WTC11 (cell line): Measurements from ENCODE around the gene NCS1. TPM values are rescaled to one million over a fixed set of nuclear protein-coding genes. Genes with fewer than 3 reads are reported as not detected.

Experiments
- ATAC-seq: fragments of 200-7000 bp; cut with Tn5 transposase; 2 replicates; pipeline ENCODE4 v1.10.0; 2021; ENCODE audit warnings: mild to moderate bottlenecking, moderate library complexity
- CTCF ChIA-PET: fragments of 300-600 bp; sonication (Branson Sonifier 250); formaldehyde crosslinking; loops from one replicate; lab custom pipeline; 2021; ENCODE audit warnings: antibody characterized with exemption; lab: Charles Lee
- POLR2A ChIA-PET: fragments of 350-600 bp; sonication (Branson Sonifier 250); formaldehyde crosslinking; loops from one replicate; lab custom pipeline; 2021; ENCODE audit warnings: antibody characterized with exemption; lab: Charles Lee
- DNase-seq: peaks from one replicate; pipeline ENCODE4 v3.0.0; 2021; ENCODE audit warnings: low spot score
- H3K27ac Mint-ChIP-seq: 2 replicates; pipeline ENCODE4 v1.8.0; 2021; ENCODE audit warnings: mixed read lengths
- H3K27me3 Mint-ChIP-seq: 2 replicates; pipeline ENCODE4 v1.8.0; 2021; ENCODE audit warnings: low read depth, mild to moderate bottlenecking, moderate library complexity, mixed read lengths
- H3K36me3 Mint-ChIP-seq: 2 replicates; pipeline ENCODE4 v1.8.0; 2021; ENCODE audit warnings: mixed read lengths
- H3K4me1 Mint-ChIP-seq: 2 replicates; pipeline ENCODE4 v1.8.0; 2022; ENCODE audit warnings: mixed read lengths
- H3K4me3 Mint-ChIP-seq: 2 replicates; pipeline ENCODE4 v1.8.0; 2021; ENCODE audit warnings: mild to moderate bottlenecking, moderate library complexity, mixed read lengths
- H3K9me3 Mint-ChIP-seq: 2 replicates; pipeline ENCODE4 v1.8.0; 2021; ENCODE audit warnings: mixed read lengths
- AR ChIP-seq: fragments of 250-450 bp; sonication (Bioruptor Pico); IDR thresholded peaks from 2 replicates; pipeline ENCODE4 v1.9.0; 2021; ENCODE audit warnings: mild to moderate bottlenecking
- ARID4B ChIP-seq: sonication (generic); formaldehyde crosslinking; IDR thresholded peaks from 2 replicates; pipeline ENCODE4 v1.8.0; 2023; ENCODE audit warnings: missing genetic modification reagents, mild to moderate bottlenecking, borderline replicate concordance
- CBFB ChIP-seq: sonication (generic); formaldehyde crosslinking; IDR thresholded peaks from 2 replicates; pipeline ENCODE4 v1.8.1; 2022; ENCODE audit warnings: mild to moderate bottlenecking, low read depth, missing genetic modification reagents
- ELF4 ChIP-seq: sonication (generic); formaldehyde crosslinking; IDR thresholded peaks from 2 replicates; pipeline ENCODE4 v1.8.1; 2022; ENCODE audit warnings: low read depth, mild to moderate bottlenecking, moderate library complexity, missing genetic modification reagents
- FOXJ3 ChIP-seq: sonication (generic); formaldehyde crosslinking; IDR thresholded peaks from 2 replicates; pipeline ENCODE4 v1.9.0; 2021; ENCODE audit warnings: missing genetic modification reagents, mild to moderate bottlenecking, borderline replicate concordance
- FOXP1 ChIP-seq: sonication (generic); formaldehyde crosslinking; IDR thresholded peaks from 2 replicates; pipeline ENCODE4 v1.8.0; 2022; ENCODE audit warnings: missing genetic modification reagents, mild to moderate bottlenecking, moderate library complexity, borderline replicate concordance
- GRHL2 ChIP-seq: fragments of 250-450 bp; sonication (Bioruptor Pico); IDR thresholded peaks from 2 replicates; pipeline ENCODE4 v1.8.0; 2022; ENCODE audit warnings: mild to moderate bottlenecking, moderate library complexity; ENCODE audit not compliant: insufficient replicate concordance, severe bottlenecking
- HMGA2 ChIP-seq: fragments of 250-450 bp; sonication (Bioruptor Pico); IDR thresholded peaks from 2 replicates; pipeline ENCODE4 v1.4.0; 2021; ENCODE audit warnings: mild to moderate bottlenecking, moderate library complexity
- KAT7 ChIP-seq: sonication (generic); formaldehyde crosslinking; IDR thresholded peaks from 2 replicates; pipeline ENCODE4 v1.8.1; 2023; ENCODE audit warnings: missing genetic modification reagents, mild to moderate bottlenecking, borderline replicate concordance
- RORB ChIP-seq: fragments of 250-450 bp; sonication (Bioruptor Pico); IDR thresholded peaks from 2 replicates; pipeline ENCODE4 v1.9.0; 2021; ENCODE audit warnings: mild to moderate bottlenecking
- SMAD4 ChIP-seq: sonication (generic); formaldehyde crosslinking; IDR thresholded peaks from 2 replicates; pipeline ENCODE4 v1.8.0; 2022; ENCODE audit warnings: mild to moderate bottlenecking, missing genetic modification reagents
- SP1 ChIP-seq: sonication (generic); formaldehyde crosslinking; conservative IDR thresholded peaks from 2 replicates; pipeline ENCODE4 v1.8.1; 2022; ENCODE audit warnings: missing genetic modification reagents
- TCF7 ChIP-seq: sonication (generic); formaldehyde crosslinking; IDR thresholded peaks from 2 replicates; pipeline ENCODE4 v1.8.0; 2022; ENCODE audit warnings: mild to moderate bottlenecking, low read depth, missing genetic modification reagents, moderate library complexity
- TEAD4 ChIP-seq: sonication (generic); formaldehyde crosslinking; IDR thresholded peaks from 2 replicates; pipeline ENCODE4 v1.8.0; 2022; ENCODE audit warnings: mild to moderate bottlenecking, missing genetic modification reagents
- ZBTB21 ChIP-seq: sonication (generic); formaldehyde crosslinking; IDR thresholded peaks from 2 replicates; pipeline ENCODE4 v1.8.1; 2023; ENCODE audit warnings: mild to moderate bottlenecking, missing genetic modification reagents, borderline replicate concordance
- ZNF396 ChIP-seq: fragments of 250-450 bp; sonication (Bioruptor Pico); IDR thresholded peaks from 2 replicates; pipeline ENCODE4 v1.8.0; 2021; ENCODE audit warnings: mild to moderate bottlenecking, moderate library complexity, borderline replicate concordance
- ZNF416 ChIP-seq: fragments of 250-450 bp; sonication (Bioruptor Pico); IDR thresholded peaks from 2 replicates; pipeline ENCODE4 v1.9.0; 2021; ENCODE audit warnings: mild to moderate bottlenecking, inconsistent platforms
- ZNF423 ChIP-seq: fragments of 250-450 bp; sonication (Bioruptor Pico); IDR thresholded peaks from 2 replicates; pipeline ENCODE4 v2.1.2; 2022; ENCODE audit warnings: mild to moderate bottlenecking, moderate library complexity
- ZNF425 ChIP-seq: fragments of 250-450 bp; sonication (Bioruptor Pico); conservative IDR thresholded peaks from 2 replicates; pipeline ENCODE4 v1.9.0; 2021; ENCODE audit warnings: mild to moderate bottlenecking
- total RNA-seq: library from RNA; stranded (reverse); gene quantifications from 3 replicates; pipeline ENCODE4 v1.2.3, GENCODE V29; 2021
- TF ChIP-seq, protein P1 (sequence below): sonication (generic); formaldehyde crosslinking; conservative IDR thresholded peaks from 2 replicates; pipeline ENCODE4 v1.8.1; 2022; ENCODE audit warnings: mild to moderate bottlenecking, missing genetic modification reagents
- TF ChIP-seq, protein P2 (sequence below): sonication (generic); formaldehyde crosslinking; IDR thresholded peaks from 2 replicates; pipeline ENCODE4 v1.8.0; 2023; ENCODE audit warnings: missing genetic modification reagents

Gene NCS1
- total RNA-seq, 1 experiment from 2014 or later = 32.4 TPM

DNA sequence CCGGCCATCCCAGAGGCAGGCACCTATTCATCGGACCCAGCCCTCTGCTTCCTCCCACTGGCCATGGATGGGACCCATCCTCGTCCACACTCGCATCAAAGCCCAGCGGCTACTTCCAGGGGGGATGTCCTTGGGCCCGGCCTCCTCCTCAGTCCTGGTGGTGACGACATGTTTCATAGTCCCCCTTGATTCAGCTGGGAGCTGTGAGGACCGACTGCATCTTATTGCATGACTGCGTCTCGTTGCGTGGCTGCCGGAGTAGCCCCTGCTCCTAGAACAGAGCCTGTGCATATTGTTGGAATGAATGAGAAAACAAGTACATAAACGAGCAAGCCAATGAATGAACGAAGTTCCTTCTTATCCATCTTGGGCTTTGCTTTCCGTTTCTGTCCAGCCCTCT lies 12.8 kb downstream of the NCS1 start:
- ATAC-seq = no peak
- no peaks in the 10 kb centered on the region for H3K27me3 Mint-ChIP-seq
- POLR2A ChIA-PET = no interaction called here
- TF ChIP-seq ZBTB21 (no peak), ARID4B (CRISPR knock-in tag) (no peak), FOXJ3 (CRISPR knock-in tag) (no peak), GRHL2 (no peak), TEAD4 (no peak), ELF4 (CRISPR knock-in tag) (no peak), ZNF423 (CRISPR knock-in tag) (no peak), ZNF416 (CRISPR knock-in tag) (no peak), SP1 (no peak)
- TF ChIP-seq, protein P1, sequence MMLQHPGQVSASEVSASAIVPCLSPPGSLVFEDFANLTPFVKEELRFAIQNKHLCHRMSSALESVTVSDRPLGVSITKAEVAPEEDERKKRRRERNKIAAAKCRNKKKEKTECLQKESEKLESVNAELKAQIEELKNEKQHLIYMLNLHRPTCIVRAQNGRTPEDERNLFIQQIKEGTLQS (CRISPR knock-in tag) = no peak
- TF ChIP-seq, all 79 proteins: peak for 0
- Mint-ChIP-seq H3K4me3 (no peak overlapping the region), H3K9me3 (no peaks in the 10 kb centered on the region), H3K36me3 (no peaks in the 10 kb centered on the region), H3K27ac (peak overlapping the region; percentile 69; the same call in 1 of the 2 replicates), H3K4me1 (peaks cover 31% of the 10 kb centered on the region)
- CTCF ChIA-PET = interaction anchor here (0.9 to 3.2 kb wide), 6 partner anchors 9 to 75 kb away, joined by 4 to 17 read pairs (median 4); no protein-coding TSS in a partner anchor
- DNase-seq = no peak

DNA sequence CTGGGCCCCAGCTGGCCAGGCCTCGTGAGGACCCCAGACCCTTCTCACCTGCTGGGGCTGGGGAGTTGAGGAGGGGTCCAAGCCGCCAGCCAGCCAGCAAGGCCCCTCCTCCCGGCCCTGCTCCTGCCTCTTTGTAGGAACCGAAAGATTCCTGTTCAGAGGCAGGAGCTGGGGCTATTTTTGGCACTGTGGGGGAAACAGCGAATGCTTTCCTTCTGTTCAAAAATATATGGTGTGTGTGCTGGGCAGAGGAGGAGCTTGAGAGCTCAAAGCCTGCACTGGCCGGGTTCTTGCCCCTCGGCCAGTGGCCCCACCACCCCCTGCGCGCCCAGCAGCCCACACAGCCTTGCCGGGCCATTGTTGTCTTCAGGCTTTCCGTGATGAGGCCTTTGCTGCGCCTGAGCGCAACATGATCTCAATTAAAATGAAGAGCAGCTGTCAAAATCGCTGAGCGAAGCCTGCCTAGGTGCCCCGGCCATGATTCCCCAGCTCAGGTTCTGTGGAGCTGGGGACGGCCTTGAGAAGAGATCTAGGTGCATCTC lies 13.4 kb downstream of the NCS1 start:
- TF ChIP-seq RORB (CRISPR knock-in tag) (no peak), HMGA2 (CRISPR knock-in tag) (peak; percentile 10; the same call in 1 of the 2 replicates), KAT7 (CRISPR knock-in tag) (no peak)
- no peaks in the 10 kb centered on the region for H3K9me3 Mint-ChIP-seq
- ChIA-PET POLR2A (no interaction called here), CTCF (interaction anchor here (0.9 to 3.2 kb wide), 7 partner anchors 9 to 76 kb away, joined by 4 to 17 read pairs (median 4); no protein-coding TSS in a partner anchor)
- DNase-seq (no peak), ATAC-seq (no peak)
- peaks cover 31% of the 10 kb centered on the region for H3K4me1 Mint-ChIP-seq
- H3K27me3 Mint-ChIP-seq = no peaks in the 10 kb centered on the region
- H3K27ac Mint-ChIP-seq = peak overlapping the region; percentile 52
- no peak overlapping the region for H3K4me3 Mint-ChIP-seq
- no peaks in the 10 kb centered on the region for H3K36me3 Mint-ChIP-seq

GRCh38 chr9:130186051-130186450 lies 13.8 kb downstream of the NCS1 start:
- Mint-ChIP-seq H3K4me1 (peaks cover 31% of the 10 kb centered on the region), H3K4me3 (no peak overlapping the region), H3K9me3 (no peaks in the 10 kb centered on the region), H3K36me3 (no peaks in the 10 kb centered on the region), H3K27ac (peak overlapping the region; percentile 52), H3K27me3 (no peaks in the 10 kb centered on the region)
- DNase-seq = no peak
- ATAC-seq = no peak
- ChIA-PET POLR2A (no interaction called here), CTCF (interaction anchor here (0.7 to 3.2 kb wide), 8 partner anchors 8 to 57 kb away, joined by 3 to 17 read pairs (median 4); no protein-coding TSS in a partner anchor)
- no peak for TF ChIP-seq SMAD4 (CRISPR knock-in tag)
- no peak for TF ChIP-seq FOXP1 (CRISPR knock-in tag)
- no peak for TF ChIP-seq CBFB (CRISPR knock-in tag)
- TF ChIP-seq, protein P2, sequence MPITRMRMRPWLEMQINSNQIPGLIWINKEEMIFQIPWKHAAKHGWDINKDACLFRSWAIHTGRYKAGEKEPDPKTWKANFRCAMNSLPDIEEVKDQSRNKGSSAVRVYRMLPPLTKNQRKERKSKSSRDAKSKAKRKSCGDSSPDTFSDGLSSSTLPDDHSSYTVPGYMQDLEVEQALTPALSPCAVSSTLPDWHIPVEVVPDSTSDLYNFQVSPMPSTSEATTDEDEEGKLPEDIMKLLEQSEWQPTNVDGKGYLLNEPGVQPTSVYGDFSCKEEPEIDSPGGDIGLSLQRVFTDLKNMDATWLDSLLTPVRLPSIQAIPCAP (CRISPR knock-in tag) = no peak
- TF ChIP-seq AR (CRISPR knock-in tag) = no peak
- no peak for TF ChIP-seq TCF7 (CRISPR knock-in tag)
- TF ChIP-seq, protein P1 (CRISPR knock-in tag) = no peak
- TF ChIP-seq ZNF425 (CRISPR knock-in tag) = no peak
- TF ChIP-seq ZNF396 (CRISPR knock-in tag) = no peak
